Spleen (tissue), 11 donors: ENCODE data around the gene TSHZ3. TPM values are rescaled to one million over a fixed set of nuclear protein-coding genes. Genes with fewer than 3 reads are reported as not detected.

ENCODE experiments used
- DNase-seq: peaks from one replicate; pipeline ENCODE4 v3.0.0-alpha.2; 2020
- H3K27ac ChIP-seq, 8 donors: fragments of 200-600 bp; sonication (generic) in 7 of 8; 1 replicate in 4 of 8; 2 replicates in 4 of 8; pipeline versions ENCODE4 v1.5.0 to v1.8.0; 2016 to 2021; ENCODE audit warnings: inconsistent platforms in 4 of 8, mild to moderate bottlenecking in 4 of 8, moderate library complexity in 1 of 8
- H3K27me3 ChIP-seq, 7 donors: fragments of 200-600 bp; sonication (generic) in 6 of 7; replicated peaks in 1 of 7; 1 replicate in 4 of 7; 2 replicates in 3 of 7; pipeline versions ENCODE4 v1.5.0 to v1.8.0; 2016 to 2021; ENCODE audit warnings: inconsistent platforms in 3 of 7, mild to moderate bottlenecking in 1 of 7
- H3K36me3 ChIP-seq, 6 donors: fragments of 200-600 bp; sonication (generic) in 5 of 6; 1 replicate in 4 of 6; 2 replicates in 2 of 6; pipeline versions ENCODE4 v1.5.0 to v1.8.0; 2016 to 2021; ENCODE audit warnings: inconsistent platforms in 2 of 6
- H3K4me1 ChIP-seq, 6 donors: fragments of 200-600 bp; sonication (generic) in 5 of 6; 1 replicate in 3 of 6; 2 replicates in 3 of 6; pipeline versions ENCODE4 v1.5.0 to v1.8.0; 2016 to 2021; ENCODE audit warnings: inconsistent platforms in 3 of 6
- H3K4me3 ChIP-seq, 8 donors: fragments of 200-600 bp; sonication (generic) in 7 of 8; 1 replicate in 4 of 8; 2 replicates in 4 of 8; pipeline versions ENCODE4 v1.5.0 to v1.8.0; 2016 to 2021; ENCODE audit warnings: inconsistent platforms in 4 of 8, mild to moderate bottlenecking in 4 of 8, moderate library complexity in 2 of 8
- H3K9me3 ChIP-seq, 8 donors: fragments of 200-600 bp; sonication (generic) in 7 of 8; 1 replicate in 4 of 8; 2 replicates in 4 of 8; pipeline versions ENCODE4 v1.5.0 to v1.8.0; 2016 to 2021; ENCODE audit warnings: inconsistent platforms in 4 of 8
- CTCF ChIP-seq, 11 experiments: fragments of 200-600 bp in 7 of 11; fragments of 450-650 bp in 4 of 11; sonication (generic) in 4 of 11; IDR thresholded peaks in 8 of 11; conservative IDR thresholded peaks in 3 of 11; 1 replicate in 7 of 11; 2 replicates in 4 of 11; pipeline versions ENCODE4 v1.4.0 to v1.8.0; 2016 to 2021; ENCODE audit warnings: antibody characterized with exemption in 11 of 11, inconsistent platforms in 4 of 11, mild to moderate bottlenecking in 1 of 11
- POLR2A ChIP-seq, 3 donors: fragments of 450-650 bp; IDR thresholded peaks; one replicate each; pipeline ENCODE4 v1.5.1; 2017; ENCODE audit warnings: antibody characterized with exemption in 3 of 3, mild to moderate bottlenecking in 1 of 3
- POLR2AphosphoS5 ChIP-seq, 3 donors: sonication (generic); formaldehyde crosslinking; IDR thresholded peaks; one replicate each; pipeline ENCODE4 v1.5.1; 2017; ENCODE audit warnings: antibody characterized with exemption in 3 of 3
- WGBS, 5 donors: extraction: QIAGEN DNeasy Blood & Tissue Kit in 3 of 5; methylation state at CpG; one replicate each; pipeline versions ENCODE4 v1.1.5 to v1.1.7; 2013 to 2018; 5-methylcytosine and 5-hydroxymethylcytosine counted together
- intact Hi-C: fragments of 100-400 bp; cut with DNase I; formaldehyde crosslinking; loops from one replicate; pipeline ENCODE4 v1.15.0; 2023; ENCODE audit warnings: low total_unique reads
- polyA plus RNA-seq, 3 donors: library from polyadenylated mRNA; stranded (reverse); fragments of 200-250 nt; gene quantifications; one replicate each; pipeline ENCODE4 v1.2.1, GENCODE V29; 2013
- total RNA-seq, 7 donors: library from RNA; depleted of rRNA in 3 of 7; stranded (reverse); fragments of >200 nt in 3 of 7; fragmentation: NEBNext Ultra II Directional in 4 of 7; extraction: Animal tissue kit (Norgen Biotek cat#: 25700) in 4 of 7; gene quantifications; one replicate each; pipeline versions ENCODE4 v1.1.0 to v1.2.1, GENCODE V29; 2016 to 2021
- donor health status: healthy with polysubstance abuse.
- donor health status: DM: no; HTN: no; CAD: no; lungs with moderate emphysema.
- donor health status: DM: no; HTN: no; CAD: no.
- donor health status: Bipolar disorder and iron deficiency.
- donor health status: healthy.
- donor health status: DM: no; HTN: no; CAD: no.
- donor health status: DM: yes; HTN: yes; CAD: no.

The TSHZ3 gene
- total and polyA plus RNA-seq, 10 donors, result 1.2 to 24.6 (median 13.4) TPM

GRCh38 chr19:31334849-31335624 is 14.2 kb downstream of the TSHZ3 start:
- intact Hi-C loops, result no loop called here
- 89 to 95% (median 94%) methylated on average over 10 to 12 of the region's 12 CpGs for WGBS, 5 donors
- no peaks in the 10 kb centered on the region for H3K9me3 ChIP-seq
- no peak overlapping the region for H3K4me3 ChIP-seq
- DNase-seq, result no peak
- TF ChIP-seq POLR2A (IDR thresholded peaks at IDR 0.05) (no peak), CTCF (IDR thresholded peaks at IDR 0.05 in 8 of 11, conservative IDR thresholded peaks at IDR 0.05 in 3 of 11) (no peak), POLR2AphosphoS5 (IDR thresholded peaks at IDR 0.05) (no peak)
- H3K36me3 ChIP-seq, result no peaks in the 10 kb centered on the region
- no peak overlapping the region for H3K27ac ChIP-seq
- peaks cover 0 to 14% (median 0%) of the 10 kb centered on the region in 7 donors for H3K27me3 ChIP-seq
- H3K4me1 ChIP-seq, result peaks cover 16 to 52% (median 35%) of the 10 kb centered on the region in 6 donors

GRCh38 chr19:31334101-31334848 is 15.0 kb downstream of the TSHZ3 start:
- H3K36me3 ChIP-seq, result no peaks in the 10 kb centered on the region
- no peak for DNase-seq
- intact Hi-C loops, result no loop called here
- TF ChIP-seq CTCF (IDR thresholded peaks at IDR 0.05 in 8 of 11, conservative IDR thresholded peaks at IDR 0.05 in 3 of 11), result no peak
- no peak for TF ChIP-seq POLR2AphosphoS5 (IDR thresholded peaks at IDR 0.05)
- no peak for TF ChIP-seq POLR2A (IDR thresholded peaks at IDR 0.05)
- H3K4me1 ChIP-seq, result peaks cover 9 to 52% (median 32%) of the 10 kb centered on the region in 6 donors
- H3K27me3 ChIP-seq, result peaks cover 0 to 7% (median 0%) of the 10 kb centered on the region in 7 donors
- H3K27ac ChIP-seq, result no peak overlapping the region
- H3K4me3 ChIP-seq, result no peak overlapping the region
- no peaks in the 10 kb centered on the region for H3K9me3 ChIP-seq
- 90 to 98% (median 95%) methylated on average over 7 of the region's 7 CpGs for WGBS, 5 donors

GRCh38 chr19:31332096-31332495 is 17.1 kb downstream of the TSHZ3 start:
- no peak for TF ChIP-seq CTCF (IDR thresholded peaks at IDR 0.05 in 8 of 11, conservative IDR thresholded peaks at IDR 0.05 in 3 of 11)
- DNase-seq, result no peak
- H3K27ac ChIP-seq, result peak overlapping the region in 3 of 8 donors; percentile 60 to 74 (median 73)
- H3K27me3 ChIP-seq, result no peaks in the 10 kb centered on the region
- intact Hi-C loops, result no loop called here
- H3K9me3 ChIP-seq, result no peaks in the 10 kb centered on the region
- H3K36me3 ChIP-seq, result no peaks in the 10 kb centered on the region
- WGBS, 5 donors, result 83 to 97% (median 88%) methylated on average over 8 of the region's 8 CpGs
- no peak overlapping the region for H3K4me3 ChIP-seq
- peaks cover 4 to 48% (median 21%) of the 10 kb centered on the region in 6 donors for H3K4me1 ChIP-seq

GRCh38 chr19:31331536-31331935 is 17.7 kb downstream of the TSHZ3 start:
- DNase-seq, result no peak
- Histone ChIP-seq H3K4me1 (peaks cover 4 to 48% (median 23%) of the 10 kb centered on the region in 6 donors), H3K4me3 (no peak overlapping the region), H3K27me3 (no peaks in the 10 kb centered on the region), H3K36me3 (no peaks in the 10 kb centered on the region), H3K9me3 (no peaks in the 10 kb centered on the region), H3K27ac (peak overlapping the region in 5 of 8 donors; percentile 60 to 84 (median 74))
- intact Hi-C loops, result no loop called here
- WGBS, 5 donors, result 66 to 78% (median 77%) methylated on average over 11 of the region's 11 CpGs
- TF ChIP-seq CTCF (IDR thresholded peaks at IDR 0.05 in 8 of 11, conservative IDR thresholded peaks at IDR 0.05 in 3 of 11) (no peak), POLR2A (IDR thresholded peaks at IDR 0.05) (no peak), POLR2AphosphoS5 (IDR thresholded peaks at IDR 0.05) (no peak)
